Common myeloid progenitor, CD34-positive (primary cell): ENCODE data around the gene HSPA12B.
A peak's percentile ranks its signal among the peaks of the same experiment; 100 is the strongest.

ENCODE experiments used
- CTCF ChIA-PET: fragments of 350-600 bp; sonication (Branson Sonifier 250); formaldehyde crosslinking; loops from one replicate; lab custom pipeline; 2021; ENCODE audit warnings: antibody characterized with exemption; lab: Charles Lee
- POLR2A ChIA-PET: fragments of 350-600 bp; sonication (Branson Sonifier 250); formaldehyde crosslinking; loops from one replicate; lab custom pipeline; 2021; ENCODE audit warnings: antibody characterized with exemption; lab: Charles Lee
- DNase-seq, 3 donors: peaks; one replicate each; pipeline versions ENCODE4 v3.0.0 to v3.0.0-alpha.2; 2013
- H3K27ac ChIP-seq, 2 experiments: 1 replicate in 1 of 2; 2 replicates in 1 of 2; pipeline ENCODE4 v1.7.0; 2013; ENCODE audit warnings: inconsistent platforms in 2 of 2, low read length in 2 of 2, mild to moderate bottlenecking in 2 of 2, low read depth in 1 of 2, moderate library complexity in 1 of 2; ENCODE audit not compliant: severe bottlenecking in 2 of 2, insufficient read depth in 1 of 2, poor library complexity in 1 of 2
- H3K27me3 ChIP-seq, 5 experiments: replicated peaks in 2 of 5; 1 replicate in 3 of 5; 2 replicates in 2 of 5; pipeline versions ENCODE4 v1.6.1 to v1.7.0; 2013; ENCODE audit warnings: low read length in 4 of 5, mild to moderate bottlenecking in 2 of 5, moderate library complexity in 2 of 5, inconsistent platforms in 1 of 5; ENCODE audit not compliant: insufficient read depth in 5 of 5, control insufficient read depth in 4 of 5
- H3K36me3 ChIP-seq, 4 experiments: 1 replicate in 2 of 4; 2 replicates in 2 of 4; pipeline versions ENCODE4 v1.6.1 to v1.7.0; 2013; ENCODE audit warnings: low read length in 3 of 4, control low read depth in 1 of 4, mild to moderate bottlenecking in 1 of 4; ENCODE audit not compliant: control insufficient read depth in 4 of 4, insufficient read depth in 4 of 4
- H3K4me1 ChIP-seq, 4 experiments: 1 replicate in 3 of 4; 2 replicates in 1 of 4; pipeline versions ENCODE4 v1.6.1 to v1.7.1; 2013; ENCODE audit warnings: low read length in 3 of 4, mild to moderate bottlenecking in 3 of 4, control low read depth in 1 of 4, inconsistent platforms in 1 of 4, moderate library complexity in 1 of 4; ENCODE audit not compliant: control insufficient read depth in 4 of 4, insufficient read depth in 4 of 4; ENCODE audit errors: control extremely low read depth in 1 of 4
- H3K4me3 ChIP-seq, 7 experiments: 1 replicate in 4 of 7; 2 replicates in 3 of 7; pipeline versions ENCODE4 v1.5.1 to v1.7.0; 2013; ENCODE audit warnings: mild to moderate bottlenecking in 7 of 7, low read length in 6 of 7, moderate library complexity in 6 of 7, inconsistent platforms in 2 of 7, low read depth in 2 of 7, control low read depth in 1 of 7; ENCODE audit not compliant: insufficient read depth in 4 of 7, control insufficient read depth in 1 of 7; ENCODE audit errors: extremely low read depth in 1 of 7
- H3K9me3 ChIP-seq, 5 experiments: 1 replicate in 4 of 5; 2 replicates in 1 of 5; pipeline versions ENCODE4 v1.6.1 to v1.7.1; 2013; ENCODE audit warnings: low read length in 4 of 5, mild to moderate bottlenecking in 2 of 5, inconsistent platforms in 1 of 5, low read depth in 1 of 5, moderate library complexity in 1 of 5; ENCODE audit not compliant: control insufficient read depth in 4 of 5, insufficient read depth in 2 of 5; ENCODE audit errors: control extremely low read depth in 1 of 5
- WGBS: methylation state at CpG from one replicate; pipeline ENCODE4 v1.1.5; 2013; ENCODE audit not compliant: insufficient coverage; 5-methylcytosine and 5-hydroxymethylcytosine counted together

HSPA12B gene

GRCh38 chr20:3739926-3740451, 7.5 kb downstream of the HSPA12B start:
- Histone ChIP-seq H3K4me1 (peaks cover 0 to 5% (median 4%) of the 10 kb centered on the region in 4 experiments), H3K4me3 (no peak overlapping the region), H3K9me3 (no peaks in the 10 kb centered on the region), H3K36me3 (no peaks in the 10 kb centered on the region), H3K27ac (no peak overlapping the region), H3K27me3 (peaks cover 0 to 2% (median 0%) of the 10 kb centered on the region in 5 experiments)
- POLR2A ChIA-PET: no interaction called here
- CTCF ChIA-PET: interaction anchor here (0.6 to 3.5 kb wide), 6 partner anchors 10 to 97 kb away, joined by 3 to 14 read pairs (median 4); no protein-coding TSS in a partner anchor
- 80% methylated on average over 1 of the region's 7 CpGs for WGBS
- DNase-seq: no peak

- 95% methylated on average over 14 of the region's 15 CpGs for WGBS
- no peak overlapping the region for H3K4me3 ChIP-seq
- H3K27ac ChIP-seq: no peak overlapping the region
- CTCF ChIA-PET: interaction anchor here (0.6 to 3.5 kb wide), 9 partner anchors 9 to 96 kb away, joined by 3 to 14 read pairs (median 4); no protein-coding TSS in a partner anchor
- DNase-seq: no peak
- POLR2A ChIA-PET: interaction anchor here (0.6 kb wide), 2 partner anchors 21 to 114 kb away, joined by 3 read pairs; no protein-coding TSS in a partner anchor
- H3K9me3 ChIP-seq: no peaks in the 10 kb centered on the region
- H3K36me3 ChIP-seq: no peaks in the 10 kb centered on the region
- peaks cover 0 to 2% (median 0%) of the 10 kb centered on the region in 5 experiments for H3K27me3 ChIP-seq
- H3K4me1 ChIP-seq: peaks cover 0 to 12% (median 10%) of the 10 kb centered on the region in 4 experiments
Observed at GRCh38 chr20:3740615-3741301, 8.3 kb downstream of the HSPA12B start.

- Histone ChIP-seq H3K4me3 (no peak overlapping the region), H3K27me3 (peaks cover 0 to 1% (median 0%) of the 10 kb centered on the region in 5 experiments), H3K9me3 (no peaks in the 10 kb centered on the region), H3K4me1 (peaks cover 0 to 12% (median 10%) of the 10 kb centered on the region in 4 experiments), H3K27ac (no peak overlapping the region), H3K36me3 (no peaks in the 10 kb centered on the region)
- POLR2A ChIA-PET: interaction anchor here (0.6 kb wide), 2 partner anchors 22 to 113 kb away, joined by 3 read pairs; no protein-coding TSS in a partner anchor
- WGBS: 93% methylated on average over 6 of the region's 7 CpGs
- CTCF ChIA-PET: interaction anchor here (1.1 to 3.5 kb wide), 5 partner anchors 8 to 25 kb away, joined by 3 to 14 read pairs (median 5); no protein-coding TSS in a partner anchor
- DNase-seq: no peak
Observed at GRCh38 chr20:3741836-3742458, 9.5 kb downstream of the HSPA12B start.

GRCh38 chr20:3743251-3743650, 10.8 kb downstream of the HSPA12B start:
- ChIA-PET CTCF (interaction anchor here (0.9 to 16.4 kb wide), 4 partner anchors 10 to 35 kb away, joined by 4 to 216 read pairs (median 11); partner anchors contain the start of gene ADISSP), POLR2A (no interaction called here)
- Histone ChIP-seq H3K36me3 (no peaks in the 10 kb centered on the region), H3K4me1 (peaks cover 0 to 12% (median 10%) of the 10 kb centered on the region in 4 experiments), H3K9me3 (no peaks in the 10 kb centered on the region), H3K27me3 (peaks cover 0 to 4% (median 0%) of the 10 kb centered on the region in 5 experiments), H3K4me3 (no peak overlapping the region), H3K27ac (no peak overlapping the region)
- WGBS: no CpG with 5 or more reads among the region's 2 CpGs
- no peak for DNase-seq

DNA sequence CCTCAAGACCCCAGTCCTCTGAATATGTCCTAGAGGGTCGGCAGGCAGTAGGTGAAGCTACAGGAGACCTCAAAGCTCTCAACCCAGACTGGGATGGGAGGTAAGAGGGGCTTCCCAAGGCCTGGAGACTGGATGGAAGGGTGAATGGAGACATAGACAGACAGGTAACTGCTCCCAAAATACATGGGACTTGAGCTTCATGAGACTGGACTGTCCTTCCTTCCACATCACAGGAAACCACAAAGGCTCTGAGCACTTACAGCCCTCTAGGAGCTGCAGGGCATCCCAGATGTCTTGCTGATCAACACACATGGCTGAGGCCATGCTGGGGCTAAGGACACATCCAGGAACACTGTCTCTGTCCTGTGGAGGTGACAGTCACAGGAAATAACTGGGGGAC, 11.6 kb downstream of the HSPA12B start:
- H3K4me1 ChIP-seq: peaks cover 0 to 12% (median 10%) of the 10 kb centered on the region in 4 experiments
- CTCF ChIA-PET: interaction anchor here (0.5 to 16.4 kb wide), 4 partner anchors 9 to 44 kb away, joined by 3 to 216 read pairs (median 11); partner anchors contain the start of gene ADISSP
- peaks cover 0 to 4% (median 0%) of the 10 kb centered on the region in 5 experiments for H3K27me3 ChIP-seq
- DNase-seq: no peak
- WGBS: 100% methylated on average over 1 of the region's 1 CpG
- POLR2A ChIA-PET: no interaction called here
- H3K9me3 ChIP-seq: no peaks in the 10 kb centered on the region
- no peaks in the 10 kb centered on the region for H3K36me3 ChIP-seq
- no peak overlapping the region for H3K27ac ChIP-seq
- no peak overlapping the region for H3K4me3 ChIP-seq

DNA sequence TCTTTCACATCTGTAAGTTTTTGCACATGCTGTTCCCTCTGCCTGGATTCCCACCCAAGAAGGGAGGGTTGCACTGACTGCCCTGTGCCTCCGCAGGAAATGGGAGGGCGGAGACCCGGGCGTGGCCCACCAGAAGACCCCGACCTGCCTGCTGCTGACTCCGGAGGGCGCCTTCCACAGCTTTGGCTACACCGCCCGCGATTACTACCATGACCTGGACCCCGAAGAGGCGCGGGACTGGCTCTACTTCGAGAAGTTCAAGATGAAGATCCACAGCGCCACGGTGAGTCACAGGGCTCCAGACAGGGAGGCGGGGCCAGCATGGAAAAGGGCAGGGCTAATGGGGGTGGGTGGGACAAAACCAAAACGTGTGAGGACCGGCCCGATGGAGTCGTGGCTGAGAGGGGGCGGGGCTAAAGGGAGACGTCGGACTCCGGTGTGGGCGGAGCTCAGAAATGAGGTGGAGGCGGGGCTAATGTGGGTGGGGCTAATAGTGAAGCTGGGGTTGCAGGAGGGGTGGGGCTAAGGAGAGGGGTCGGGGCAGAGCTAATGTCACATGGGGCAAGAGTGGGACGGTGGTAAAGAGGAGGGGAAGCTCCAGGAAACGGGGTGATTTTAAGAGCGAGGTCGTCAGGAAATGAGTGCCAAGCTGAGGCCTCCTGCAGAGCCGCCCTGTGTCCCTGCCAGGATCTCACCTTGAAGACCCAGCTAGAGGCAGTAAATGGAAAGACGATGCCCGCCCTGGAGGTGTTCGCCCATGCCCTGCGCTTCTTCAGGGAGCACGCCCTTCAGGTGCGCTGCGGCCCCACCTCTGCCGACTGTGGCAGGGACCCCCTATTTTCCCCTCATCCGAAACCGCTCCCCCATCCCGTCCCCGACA, 12.6 kb downstream of the HSPA12B start:
- Histone ChIP-seq H3K27ac (no peak overlapping the region), H3K4me1 (peaks cover 0 to 19% (median 11%) of the 10 kb centered on the region in 4 experiments), H3K9me3 (no peaks in the 10 kb centered on the region), H3K36me3 (no peaks in the 10 kb centered on the region), H3K4me3 (peak overlapping the region in 2 of 7 experiments; percentile 55 to 62), H3K27me3 (peaks cover 0 to 4% (median 0%) of the 10 kb centered on the region in 5 experiments)
- ChIA-PET CTCF (interaction anchor here (0.6 to 16.4 kb wide), 5 partner anchors 8 to 67 kb away, joined by 3 to 216 read pairs (median 5); partner anchors contain the start of gene ADISSP), POLR2A (no interaction called here)
- peak; percentile 86 to 93 (median 93) for DNase-seq
- 41% methylated on average over 37 of the region's 45 CpGs for WGBS
